D721Med (cell line): ENCODE results near the gene FAM111A.
"Not testable (repeated sequence)": the region's sequence is repeated elsewhere in the genome, so short reads cannot be mapped to it uniquely, and the experiment has no call there.

ENCODE experiments used
- DNase-seq: peaks from one replicate; pipeline ENCODE4 v3.0.0; 2011; ENCODE audit warnings: low spot score; ENCODE audit not compliant: insufficient read length
- FAIRE-seq: peaks from 2 replicates; lab custom pipeline; 2011; peaks lifted over from hg19 to GRCh38; lab: Jason Lieb, UNC
- CTCF ChIP-seq: IDR thresholded peaks from 2 replicates; pipeline ENCODE4 v1.5.1; 2012; ENCODE audit warnings: mild to moderate bottlenecking, control low read depth; ENCODE audit not compliant: insufficient read depth; ENCODE audit errors: missing control alignments

The FAM111A gene

GRCh38 chr11:59142530-59143507 is at the start of gene FAM111A:
TSS of gene FAM111A (plus strand) at chr11:59142856. CDS start at chr11:59148873, 6,017 bp downstream.
- DNase-seq: no peak
- no peak for FAIRE-seq
- TF ChIP-seq CTCF: peak; percentile 14

GRCh38 chr11:59093576-59093975 is 49.1 kb upstream of the FAM111A start:
- not testable (repeated sequence) for FAIRE-seq, DNase-seq

GRCh38 chr11:59095225-59095624 is 47.4 kb upstream of the FAM111A start:
- DNase-seq: not testable (repeated sequence)

GRCh38 chr11:59095972-59096575 is 46.6 kb upstream of the FAM111A start:
- not testable (repeated sequence) for FAIRE-seq, DNase-seq

More at GRCh38 chr11:59095225-59095624, 47.4 kb upstream of the FAM111A start:
- not testable (repeated sequence) for FAIRE-seq

GRCh38 chr11:59097113-59097708 is 45.4 kb upstream of the FAM111A start:
- peak; percentile 55 for TF ChIP-seq CTCF
- no peak for FAIRE-seq
- no peak for DNase-seq

- not testable (repeated sequence) for DNase-seq, FAIRE-seq
Measured at GRCh38 chr11:59097938-59098337, 44.7 kb upstream of the FAM111A start.

GRCh38 chr11:59102259-59102765 is 40.3 kb upstream of the FAM111A start:
- FAIRE-seq (no peak), DNase-seq (no peak)
- no peak for TF ChIP-seq CTCF

- peak; percentile 51 for DNase-seq
- no peak for TF ChIP-seq CTCF
- FAIRE-seq: no peak
Measured at GRCh38 chr11:59106363-59107336, 36.0 kb upstream of the FAM111A start, which contains the start of gene FAM111B. TSS of gene FAM111B (plus strand) at chr11:59107237. CDS start at chr11:59109626, 2,389 bp downstream.

- FAIRE-seq, DNase-seq: not testable (repeated sequence)
Measured at GRCh38 chr11:59107721-59108120, 34.9 kb upstream of the FAM111A start.
